SHP77 (cell line): Measurements from ENCODE around the gene PLA2G4E.
A peak's percentile ranks its signal among the peaks of the same experiment; 100 is the strongest.

Source experiments
- DNase-seq, 2 experiments: peaks; one replicate each; lab custom pipeline; 2025; lab: John Stamatoyannopoulos, UW

PLA2G4E gene, protein sequence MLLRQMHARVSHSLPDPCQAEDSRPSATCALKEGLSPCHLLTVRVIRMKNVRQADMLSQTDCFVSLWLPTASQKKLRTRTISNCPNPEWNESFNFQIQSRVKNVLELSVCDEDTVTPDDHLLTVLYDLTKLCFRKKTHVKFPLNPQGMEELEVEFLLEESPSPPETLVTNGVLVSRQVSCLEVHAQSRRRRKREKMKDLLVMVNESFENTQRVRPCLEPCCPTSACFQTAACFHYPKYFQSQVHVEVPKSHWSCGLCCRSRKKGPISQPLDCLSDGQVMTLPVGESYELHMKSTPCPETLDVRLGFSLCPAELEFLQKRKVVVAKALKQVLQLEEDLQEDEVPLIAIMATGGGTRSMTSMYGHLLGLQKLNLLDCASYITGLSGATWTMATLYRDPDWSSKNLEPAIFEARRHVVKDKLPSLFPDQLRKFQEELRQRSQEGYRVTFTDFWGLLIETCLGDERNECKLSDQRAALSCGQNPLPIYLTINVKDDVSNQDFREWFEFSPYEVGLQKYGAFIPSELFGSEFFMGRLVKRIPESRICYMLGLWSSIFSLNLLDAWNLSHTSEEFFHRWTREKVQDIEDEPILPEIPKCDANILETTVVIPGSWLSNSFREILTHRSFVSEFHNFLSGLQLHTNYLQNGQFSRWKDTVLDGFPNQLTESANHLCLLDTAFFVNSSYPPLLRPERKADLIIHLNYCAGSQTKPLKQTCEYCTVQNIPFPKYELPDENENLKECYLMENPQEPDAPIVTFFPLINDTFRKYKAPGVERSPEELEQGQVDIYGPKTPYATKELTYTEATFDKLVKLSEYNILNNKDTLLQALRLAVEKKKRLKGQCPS

GRCh38 chr15:42020713-42021273 is at the start of gene PLA2G4E:
Gene PLA2G4E, minus strand, starts transcription at chr15:42021042. Its CDS starts 12 bp downstream, at chr15:42021030.
- DNase-seq = no peak

- DNase-seq = no peak
Observed at GRCh38 chr15:42070279-42070975, 49.6 kb upstream of the PLA2G4E start.

GRCh38 chr15:42069496-42070278 is 48.8 kb upstream of the PLA2G4E start:
- no peak for DNase-seq

GRCh38 chr15:42069025-42069424 is 48.2 kb upstream of the PLA2G4E start:
- no peak for DNase-seq

- DNase-seq = no peak
Observed at GRCh38 chr15:42068601-42069000, 47.8 kb upstream of the PLA2G4E start.

DNA sequence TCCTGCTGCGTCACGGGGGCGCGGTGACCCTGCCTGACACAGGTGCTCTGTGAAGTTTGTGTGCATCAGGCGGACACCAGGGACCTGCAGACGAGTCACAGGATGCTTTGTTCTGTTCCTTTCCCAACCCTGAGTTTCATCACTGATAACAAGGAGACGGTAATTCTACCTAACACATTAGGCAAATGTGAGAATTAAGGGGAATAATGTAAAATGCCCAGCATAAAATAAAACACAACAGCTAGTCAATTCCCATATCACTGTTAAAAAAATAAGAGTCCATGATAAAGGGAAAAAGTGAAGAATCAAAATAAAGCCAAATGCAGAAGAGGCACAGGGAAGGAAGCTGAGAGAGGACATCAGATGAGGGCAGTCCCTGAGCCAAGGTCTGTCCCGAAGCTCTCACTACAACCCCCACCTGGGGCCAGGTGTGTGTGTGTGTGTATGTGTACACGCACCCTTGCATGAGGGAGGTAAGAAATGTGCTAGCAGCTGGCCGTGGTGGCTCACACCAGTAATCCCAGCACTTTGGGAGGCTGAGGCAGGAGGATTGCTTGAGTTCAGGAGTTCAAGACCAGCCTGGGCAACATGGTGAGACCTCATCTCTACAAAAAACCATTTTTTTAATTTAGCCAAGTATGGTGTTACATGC is 46.0 kb upstream of the PLA2G4E start:
- DNase-seq = no peak

DNA sequence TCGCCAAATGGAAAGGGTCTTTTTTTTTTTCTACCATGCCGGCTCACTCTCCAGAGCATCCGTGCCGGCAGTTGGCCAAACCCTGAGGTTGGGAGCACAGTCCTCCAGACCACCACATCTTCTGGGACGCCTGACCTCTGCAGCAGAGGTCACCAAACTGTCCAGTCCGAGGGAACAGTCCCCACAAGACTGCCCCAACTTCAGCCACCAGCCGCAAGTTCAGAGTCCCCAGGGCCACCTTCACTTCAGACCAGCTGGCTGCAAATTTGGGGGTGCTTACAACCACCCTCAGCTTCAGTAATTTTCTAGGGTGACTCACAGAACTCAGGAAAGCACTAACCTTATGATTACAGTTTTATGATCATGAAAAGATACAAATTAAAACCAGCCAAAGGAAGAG is 44.6 kb upstream of the PLA2G4E start:
- DNase-seq = no peak

- peak in 1 of 2 experiments; percentile 20 for DNase-seq
Observed at GRCh38 chr15:42065033-42065432, 44.2 kb upstream of the PLA2G4E start.

GRCh38 chr15:42064271-42064670 is 43.4 kb upstream of the PLA2G4E start:
- DNase-seq = no peak

DNA sequence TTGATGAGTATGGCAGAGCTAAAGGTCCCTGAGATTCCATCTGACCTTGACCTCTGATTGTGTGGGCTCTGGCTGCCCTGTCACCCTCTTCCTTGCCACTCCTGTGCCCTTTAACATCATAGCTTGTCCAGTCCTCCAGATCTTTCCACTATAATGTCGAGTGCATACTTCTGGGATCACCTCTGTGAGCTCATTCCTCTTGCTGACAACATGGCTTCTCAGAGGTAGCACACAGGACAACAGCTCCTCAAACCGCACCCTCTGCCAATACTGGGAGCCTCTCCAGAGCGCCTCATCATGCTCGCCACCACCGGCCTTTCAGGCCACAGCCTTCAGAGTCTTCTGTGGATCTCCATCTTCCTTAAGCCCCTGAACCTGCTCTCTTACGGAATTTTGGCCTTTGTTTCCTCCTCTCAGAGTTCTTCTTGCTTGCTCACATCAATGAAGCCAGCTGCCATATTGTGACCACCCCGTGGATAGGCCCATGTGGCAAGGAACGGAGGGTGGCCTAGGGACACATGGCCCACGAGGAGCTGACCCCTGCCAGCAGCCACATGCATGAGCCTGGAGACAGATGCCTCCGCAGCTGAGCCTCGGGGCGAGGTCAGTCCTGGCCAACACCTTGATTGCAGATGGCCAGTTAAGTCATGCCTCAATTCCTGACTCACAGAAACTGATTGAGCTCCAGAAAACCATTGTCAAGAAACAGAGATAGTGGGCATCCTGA is 42.4 kb upstream of the PLA2G4E start:
- DNase-seq = no peak

GRCh38 chr15:42062284-42062806 is 41.5 kb upstream of the PLA2G4E start:
- no peak for DNase-seq

- no peak for DNase-seq
Observed at GRCh38 chr15:42060797-42061196, 40.0 kb upstream of the PLA2G4E start.

DNA sequence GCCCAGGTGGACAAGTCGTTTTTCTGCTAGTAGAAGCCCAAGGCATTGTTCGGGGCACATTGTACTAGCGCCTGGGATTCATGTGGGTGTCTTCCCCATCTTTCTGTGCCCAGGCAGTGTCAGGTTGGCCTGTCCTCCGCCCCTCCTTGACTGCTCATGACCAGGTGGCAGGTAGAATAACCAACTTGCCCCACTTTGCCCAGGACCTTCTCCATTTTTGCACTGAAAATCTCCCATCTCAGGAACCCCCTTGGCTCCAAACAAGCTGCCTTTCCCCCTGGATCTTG is 39.6 kb upstream of the PLA2G4E start:
- DNase-seq = no peak

DNA sequence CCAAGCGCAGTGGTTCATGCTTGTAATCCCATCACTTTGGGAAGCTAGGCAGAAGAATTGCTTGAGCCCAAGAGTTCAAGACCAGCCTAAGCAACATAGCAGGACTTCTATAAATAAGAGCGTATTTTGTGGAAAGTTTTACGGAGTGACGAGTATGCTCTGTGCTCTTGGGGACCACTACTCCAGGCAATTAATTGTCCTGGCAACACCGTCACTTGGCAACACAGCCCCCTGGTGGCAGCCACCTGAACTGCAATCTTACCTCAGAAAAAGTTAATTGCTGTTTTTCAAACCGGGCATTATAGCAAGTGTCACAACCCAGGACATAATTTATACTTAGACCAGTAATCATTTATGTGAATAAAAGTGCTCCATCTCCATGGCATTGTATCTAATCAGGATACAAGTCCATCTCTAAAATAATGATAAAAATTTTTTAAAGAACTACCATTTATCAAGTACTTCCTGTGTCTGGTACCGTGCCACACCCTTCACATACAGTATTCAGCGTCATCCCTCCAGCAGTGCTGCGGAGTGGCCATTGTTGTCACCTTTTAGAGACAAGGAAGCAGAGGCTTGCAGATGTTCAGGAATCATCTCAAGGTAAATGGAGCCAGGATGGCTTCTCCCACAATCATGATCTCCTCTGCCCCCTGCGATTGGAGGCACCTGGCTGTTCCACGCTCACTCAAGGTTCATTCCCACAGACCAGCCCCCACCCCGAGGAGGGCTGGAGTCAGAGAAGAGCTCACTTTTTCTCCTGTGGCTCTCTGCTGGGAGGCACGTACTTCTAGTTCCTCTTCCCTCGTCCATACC is 39.0 kb upstream of the PLA2G4E start:
- peak in 1 of 2 experiments; percentile 41 for DNase-seq

- DNase-seq = no peak
Observed at GRCh38 chr15:42058791-42059190, 37.9 kb upstream of the PLA2G4E start.

DNA sequence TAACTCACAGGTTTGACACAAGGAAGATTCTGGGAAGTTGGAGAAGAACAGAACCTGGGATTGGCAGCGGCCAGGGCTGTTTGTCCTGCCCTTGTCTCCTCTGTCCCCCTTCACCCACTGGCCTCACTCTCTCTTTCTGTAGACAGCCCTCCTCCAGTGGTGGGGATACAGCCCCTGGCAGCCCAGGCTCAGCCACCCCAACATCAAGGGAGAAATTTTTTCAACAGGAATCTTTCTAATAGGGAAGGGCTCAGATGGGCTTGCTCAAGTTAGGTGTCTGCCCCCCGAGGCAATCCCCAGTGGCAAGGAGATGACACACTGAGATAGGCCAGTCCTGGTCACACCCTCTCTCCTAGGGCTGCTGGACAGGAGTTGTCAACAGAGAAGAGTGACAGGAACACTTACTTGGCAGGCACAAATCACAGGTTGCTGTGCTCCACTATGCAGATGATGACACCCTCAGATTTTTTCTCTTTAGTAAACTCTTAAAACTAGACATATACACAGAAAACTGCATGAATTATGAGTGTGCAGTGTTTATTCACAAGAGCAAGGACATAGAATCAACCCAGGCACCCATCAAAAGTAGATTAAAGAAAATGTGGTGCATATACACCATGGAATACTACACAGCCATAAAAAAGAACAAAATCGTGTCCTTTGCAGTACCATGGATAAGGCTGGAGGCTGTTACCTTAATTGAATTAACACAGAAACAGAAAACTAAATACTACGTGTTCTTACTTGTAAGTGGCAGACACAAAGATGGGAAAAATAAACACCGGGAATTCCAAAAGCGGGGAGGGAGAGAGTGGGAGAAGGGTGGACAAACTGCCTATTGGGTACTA is 37.2 kb upstream of the PLA2G4E start:
- no peak for DNase-seq

DNA sequence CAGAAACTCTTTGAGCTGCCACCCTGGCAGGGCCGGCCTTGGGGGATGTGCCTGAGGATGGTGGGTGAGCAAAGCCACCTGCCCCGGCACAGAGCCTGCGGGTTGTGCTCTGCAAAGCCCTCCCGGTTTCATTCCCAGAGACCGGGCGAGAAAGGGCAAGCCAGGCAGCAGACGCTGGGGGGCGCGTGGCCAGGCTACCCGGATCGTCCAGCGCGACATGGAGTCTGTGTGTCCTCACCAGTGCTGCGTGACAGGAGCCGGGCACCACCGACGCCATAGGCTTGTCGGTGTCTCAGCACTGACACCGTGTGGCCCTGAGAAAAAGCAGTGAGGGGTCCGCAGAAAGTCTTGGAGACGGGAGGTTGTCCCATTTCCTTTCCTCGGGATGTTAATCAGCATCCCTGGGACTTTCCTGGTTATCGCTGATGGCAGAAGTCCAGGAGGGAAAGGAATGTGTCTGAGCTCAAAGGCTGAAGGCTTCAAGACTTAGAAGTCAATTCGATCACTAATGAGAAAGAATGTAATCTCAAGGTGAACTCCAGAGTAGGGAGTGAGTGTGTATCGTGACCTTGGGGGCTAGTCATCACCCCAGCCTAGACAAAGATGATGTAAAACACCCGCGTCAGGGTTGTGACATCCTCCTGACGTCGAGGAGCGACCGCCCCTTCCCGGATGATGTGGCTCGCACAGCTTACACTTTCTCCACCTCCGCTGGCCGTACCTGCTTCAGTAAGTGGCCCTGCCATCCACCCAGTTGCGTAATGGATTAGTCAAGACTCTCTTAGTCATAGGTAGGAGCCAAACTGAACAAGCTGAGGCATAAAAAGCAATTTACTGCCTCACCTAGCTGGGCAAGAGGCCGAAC is 36.3 kb upstream of the PLA2G4E start:
- peak; percentile 63 to 84 for DNase-seq
